PFSK-1 (cell line): ENCODE results near the gene CELF1.

Experiments
- FOXP2 ChIP-seq: optimal IDR thresholded peaks from 2 replicates; pipeline ENCODE3; 2011; ENCODE audit warnings: borderline replicate concordance, control low read depth, inconsistent platforms; ENCODE audit not compliant: insufficient read depth; ENCODE audit errors: extremely low read length, extremely low read depth
- POLR2AphosphoS5 ChIP-seq: IDR thresholded peaks from 2 replicates; pipeline ENCODE4 v1.6.1; 2012; ENCODE audit warnings: low read depth, mild to moderate bottlenecking, control low read depth, low read length, moderate library complexity
- SIN3A ChIP-seq: IDR thresholded peaks from 2 replicates; pipeline ENCODE4 v1.6.1; 2012; ENCODE audit warnings: mild to moderate bottlenecking, low read length, moderate library complexity, borderline replicate concordance; ENCODE audit not compliant: insufficient read depth
- TAF1 ChIP-seq: IDR thresholded peaks from 2 replicates; pipeline ENCODE4 v1.6.1; 2012; ENCODE audit warnings: low read length, control low read depth, borderline replicate concordance; ENCODE audit not compliant: insufficient read depth
- TF ChIP-seq, protein P1 (sequence below), 2 experiments: IDR thresholded peaks; 2 replicates each; pipeline versions ENCODE4 v1.6.1 to v1.8.0; 2011 to 2012; ENCODE audit warnings: low read depth in 2 of 2, low read length in 2 of 2, control low read depth in 1 of 2, inconsistent platforms in 1 of 2, mild to moderate bottlenecking in 1 of 2, moderate library complexity in 1 of 2; ENCODE audit not compliant: insufficient read depth in 1 of 2

Gene CELF1

GRCh38 chr11:47434011-47434786 lies 118.7 kb downstream of the CELF1 start:
- no peak for TF ChIP-seq TAF1
- no peak for TF ChIP-seq POLR2AphosphoS5
- TF ChIP-seq, protein P1, sequence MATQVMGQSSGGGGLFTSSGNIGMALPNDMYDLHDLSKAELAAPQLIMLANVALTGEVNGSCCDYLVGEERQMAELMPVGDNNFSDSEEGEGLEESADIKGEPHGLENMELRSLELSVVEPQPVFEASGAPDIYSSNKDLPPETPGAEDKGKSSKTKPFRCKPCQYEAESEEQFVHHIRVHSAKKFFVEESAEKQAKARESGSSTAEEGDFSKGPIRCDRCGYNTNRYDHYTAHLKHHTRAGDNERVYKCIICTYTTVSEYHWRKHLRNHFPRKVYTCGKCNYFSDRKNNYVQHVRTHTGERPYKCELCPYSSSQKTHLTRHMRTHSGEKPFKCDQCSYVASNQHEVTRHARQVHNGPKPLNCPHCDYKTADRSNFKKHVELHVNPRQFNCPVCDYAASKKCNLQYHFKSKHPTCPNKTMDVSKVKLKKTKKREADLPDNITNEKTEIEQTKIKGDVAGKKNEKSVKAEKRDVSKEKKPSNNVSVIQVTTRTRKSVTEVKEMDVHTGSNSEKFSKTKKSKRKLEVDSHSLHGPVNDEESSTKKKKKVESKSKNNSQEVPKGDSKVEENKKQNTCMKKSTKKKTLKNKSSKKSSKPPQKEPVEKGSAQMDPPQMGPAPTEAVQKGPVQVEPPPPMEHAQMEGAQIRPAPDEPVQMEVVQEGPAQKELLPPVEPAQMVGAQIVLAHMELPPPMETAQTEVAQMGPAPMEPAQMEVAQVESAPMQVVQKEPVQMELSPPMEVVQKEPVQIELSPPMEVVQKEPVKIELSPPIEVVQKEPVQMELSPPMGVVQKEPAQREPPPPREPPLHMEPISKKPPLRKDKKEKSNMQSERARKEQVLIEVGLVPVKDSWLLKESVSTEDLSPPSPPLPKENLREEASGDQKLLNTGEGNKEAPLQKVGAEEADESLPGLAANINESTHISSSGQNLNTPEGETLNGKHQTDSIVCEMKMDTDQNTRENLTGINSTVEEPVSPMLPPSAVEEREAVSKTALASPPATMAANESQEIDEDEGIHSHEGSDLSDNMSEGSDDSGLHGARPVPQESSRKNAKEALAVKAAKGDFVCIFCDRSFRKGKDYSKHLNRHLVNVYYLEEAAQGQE (IDR thresholded peaks at IDR 0.05; ENCODE audit: insufficient read depth in 1 of 2, low read depth in 2 of 2, low read length in 2 of 2) = no peak
- TF ChIP-seq SIN3A = no peak
- TF ChIP-seq FOXP2 = no peak

DNA sequence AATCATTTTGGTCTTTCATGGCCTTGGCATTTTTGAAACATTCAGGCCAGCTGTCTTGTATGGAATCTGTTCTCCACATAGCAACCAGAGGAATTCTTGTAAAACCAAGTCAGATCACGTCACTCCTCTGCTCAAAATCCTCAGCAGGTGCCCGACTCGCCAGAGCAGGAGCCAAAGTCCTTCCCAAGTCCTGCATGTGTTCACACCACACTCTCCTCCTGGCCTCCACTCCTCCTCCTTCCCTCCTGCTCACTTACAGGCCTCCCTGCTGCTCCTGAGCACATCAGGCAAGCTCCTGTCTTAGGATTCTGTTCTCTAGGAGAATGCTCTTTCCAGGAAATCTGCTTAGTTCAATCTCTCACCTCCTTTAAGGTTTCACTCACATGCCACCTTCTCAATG lies 119.8 kb downstream of the CELF1 start:
- TF ChIP-seq FOXP2 = no peak
- TF ChIP-seq, protein P1 (IDR thresholded peaks at IDR 0.05; ENCODE audit: insufficient read depth in 1 of 2, low read depth in 2 of 2, low read length in 2 of 2) = no peak
- TF ChIP-seq SIN3A = no peak
- TF ChIP-seq POLR2AphosphoS5 = no peak
- no peak for TF ChIP-seq TAF1

DNA sequence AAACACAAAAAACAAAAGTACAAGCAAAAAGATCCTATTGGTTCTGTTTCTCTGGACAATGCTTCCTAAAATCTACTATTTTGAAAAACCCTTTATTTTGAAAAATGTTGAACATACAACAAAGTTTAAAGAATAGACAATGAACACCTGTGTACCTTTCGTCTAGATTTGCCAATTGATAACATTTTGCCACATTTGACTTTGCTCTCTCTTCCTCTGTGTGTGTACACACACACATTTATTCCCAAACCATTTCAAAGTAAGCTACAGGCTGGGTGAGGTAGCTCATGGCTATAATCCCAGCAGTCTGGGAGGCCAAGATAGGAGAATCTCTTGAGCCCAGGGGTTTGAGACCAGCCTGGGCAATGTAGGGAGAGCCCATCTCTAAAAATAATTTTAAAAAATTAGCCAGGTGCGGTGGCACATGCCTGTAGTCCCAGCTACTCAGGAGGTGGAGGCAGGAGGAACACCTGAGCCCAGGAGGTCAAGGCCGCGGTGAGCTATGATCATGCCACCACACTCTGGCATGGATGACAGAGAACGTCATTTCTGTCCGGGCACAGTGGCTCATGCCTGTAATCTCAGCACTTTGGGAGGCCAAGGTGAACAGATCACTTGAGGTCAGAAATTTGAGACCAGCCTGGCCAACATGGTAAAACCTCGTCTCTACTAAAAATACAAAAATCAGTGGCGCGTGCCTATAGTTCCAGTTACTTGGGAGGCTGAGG lies 121.4 kb downstream of the CELF1 start:
- no peak for TF ChIP-seq FOXP2
- TF ChIP-seq, protein P1 (IDR thresholded peaks at IDR 0.05; ENCODE audit: insufficient read depth in 1 of 2, low read depth in 2 of 2, low read length in 2 of 2) = no peak
- no peak for TF ChIP-seq SIN3A
- TF ChIP-seq POLR2AphosphoS5 = no peak

DNA sequence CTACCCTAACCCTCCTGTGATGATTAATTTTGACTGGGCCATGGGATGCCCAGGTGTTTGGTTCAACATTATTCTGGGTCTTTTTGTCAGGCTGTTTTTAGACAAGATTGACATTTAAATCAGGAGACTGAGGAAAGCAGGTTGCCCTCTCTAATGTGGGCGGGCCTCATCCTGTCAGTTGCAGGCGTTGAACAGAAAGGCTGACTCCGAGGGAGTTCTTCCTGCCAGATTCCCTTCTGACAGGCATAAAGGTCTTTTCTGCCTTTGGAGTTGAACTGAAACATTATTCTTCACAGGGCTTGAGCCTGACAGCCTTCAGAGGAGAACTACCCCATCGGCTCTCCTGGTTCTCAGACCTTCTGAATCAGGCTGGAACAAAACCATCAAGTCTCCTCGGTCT lies 122.4 kb downstream of the CELF1 start:
- TF ChIP-seq FOXP2 (no peak), TAF1 (no peak), POLR2AphosphoS5 (no peak)
- TF ChIP-seq, protein P1 (IDR thresholded peaks at IDR 0.05; ENCODE audit: insufficient read depth in 1 of 2, low read depth in 2 of 2, low read length in 2 of 2) = no peak
